ENCODE data around the gene EPHB1.
"Not testable (repeated sequence)": the region's sequence is repeated elsewhere in the genome, so short reads cannot be mapped to it uniquely, and the experiment has no call there.

EPHB1 gene

DNA sequence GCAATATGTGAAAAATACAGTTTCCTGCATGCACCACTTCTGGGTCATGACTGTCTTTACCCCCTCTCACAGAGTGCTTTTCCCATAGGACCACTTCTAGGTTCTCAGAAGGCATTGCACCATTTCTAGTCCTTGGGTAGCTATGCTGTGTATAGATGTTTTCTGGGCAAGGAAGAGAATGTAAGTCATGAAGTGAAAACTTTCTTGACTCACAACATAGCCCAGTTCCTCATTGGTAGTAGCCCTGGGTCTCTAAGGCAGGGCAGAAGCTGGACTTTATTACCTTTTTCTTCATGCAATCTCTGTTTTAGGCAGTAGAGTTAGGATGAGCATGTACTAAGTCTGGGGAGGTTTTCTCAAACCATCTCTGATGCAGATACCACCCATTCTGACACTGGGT, 203.1 kb downstream of the EPHB1 start:
- no peak overlapping the region for H3K4me3 ChIP-seq (replicated peaks; ENCODE audit: insufficient read depth, low read length)
- TF ChIP-seq, protein P1, sequence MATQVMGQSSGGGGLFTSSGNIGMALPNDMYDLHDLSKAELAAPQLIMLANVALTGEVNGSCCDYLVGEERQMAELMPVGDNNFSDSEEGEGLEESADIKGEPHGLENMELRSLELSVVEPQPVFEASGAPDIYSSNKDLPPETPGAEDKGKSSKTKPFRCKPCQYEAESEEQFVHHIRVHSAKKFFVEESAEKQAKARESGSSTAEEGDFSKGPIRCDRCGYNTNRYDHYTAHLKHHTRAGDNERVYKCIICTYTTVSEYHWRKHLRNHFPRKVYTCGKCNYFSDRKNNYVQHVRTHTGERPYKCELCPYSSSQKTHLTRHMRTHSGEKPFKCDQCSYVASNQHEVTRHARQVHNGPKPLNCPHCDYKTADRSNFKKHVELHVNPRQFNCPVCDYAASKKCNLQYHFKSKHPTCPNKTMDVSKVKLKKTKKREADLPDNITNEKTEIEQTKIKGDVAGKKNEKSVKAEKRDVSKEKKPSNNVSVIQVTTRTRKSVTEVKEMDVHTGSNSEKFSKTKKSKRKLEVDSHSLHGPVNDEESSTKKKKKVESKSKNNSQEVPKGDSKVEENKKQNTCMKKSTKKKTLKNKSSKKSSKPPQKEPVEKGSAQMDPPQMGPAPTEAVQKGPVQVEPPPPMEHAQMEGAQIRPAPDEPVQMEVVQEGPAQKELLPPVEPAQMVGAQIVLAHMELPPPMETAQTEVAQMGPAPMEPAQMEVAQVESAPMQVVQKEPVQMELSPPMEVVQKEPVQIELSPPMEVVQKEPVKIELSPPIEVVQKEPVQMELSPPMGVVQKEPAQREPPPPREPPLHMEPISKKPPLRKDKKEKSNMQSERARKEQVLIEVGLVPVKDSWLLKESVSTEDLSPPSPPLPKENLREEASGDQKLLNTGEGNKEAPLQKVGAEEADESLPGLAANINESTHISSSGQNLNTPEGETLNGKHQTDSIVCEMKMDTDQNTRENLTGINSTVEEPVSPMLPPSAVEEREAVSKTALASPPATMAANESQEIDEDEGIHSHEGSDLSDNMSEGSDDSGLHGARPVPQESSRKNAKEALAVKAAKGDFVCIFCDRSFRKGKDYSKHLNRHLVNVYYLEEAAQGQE (IDR thresholded peaks at IDR 0.05; ENCODE audit: insufficient replicate concordance, low read depth), result no peak
- TF ChIP-seq POLR2AphosphoS5 (IDR thresholded peaks at IDR 0.05; ENCODE audit: low read depth) (no peak), SPI1 (IDR thresholded peaks at IDR 0.05; ENCODE audit: borderline replicate concordance, low read depth) (no peak), GABPA (IDR thresholded peaks at IDR 0.05; ENCODE audit: low read depth) (no peak)
- TF ChIP-seq, protein P2, sequence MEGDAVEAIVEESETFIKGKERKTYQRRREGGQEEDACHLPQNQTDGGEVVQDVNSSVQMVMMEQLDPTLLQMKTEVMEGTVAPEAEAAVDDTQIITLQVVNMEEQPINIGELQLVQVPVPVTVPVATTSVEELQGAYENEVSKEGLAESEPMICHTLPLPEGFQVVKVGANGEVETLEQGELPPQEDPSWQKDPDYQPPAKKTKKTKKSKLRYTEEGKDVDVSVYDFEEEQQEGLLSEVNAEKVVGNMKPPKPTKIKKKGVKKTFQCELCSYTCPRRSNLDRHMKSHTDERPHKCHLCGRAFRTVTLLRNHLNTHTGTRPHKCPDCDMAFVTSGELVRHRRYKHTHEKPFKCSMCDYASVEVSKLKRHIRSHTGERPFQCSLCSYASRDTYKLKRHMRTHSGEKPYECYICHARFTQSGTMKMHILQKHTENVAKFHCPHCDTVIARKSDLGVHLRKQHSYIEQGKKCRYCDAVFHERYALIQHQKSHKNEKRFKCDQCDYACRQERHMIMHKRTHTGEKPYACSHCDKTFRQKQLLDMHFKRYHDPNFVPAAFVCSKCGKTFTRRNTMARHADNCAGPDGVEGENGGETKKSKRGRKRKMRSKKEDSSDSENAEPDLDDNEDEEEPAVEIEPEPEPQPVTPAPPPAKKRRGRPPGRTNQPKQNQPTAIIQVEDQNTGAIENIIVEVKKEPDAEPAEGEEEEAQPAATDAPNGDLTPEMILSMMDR (IDR thresholded peaks at IDR 0.05; ENCODE audit: insufficient read depth, low read length), result no peak

DNA sequence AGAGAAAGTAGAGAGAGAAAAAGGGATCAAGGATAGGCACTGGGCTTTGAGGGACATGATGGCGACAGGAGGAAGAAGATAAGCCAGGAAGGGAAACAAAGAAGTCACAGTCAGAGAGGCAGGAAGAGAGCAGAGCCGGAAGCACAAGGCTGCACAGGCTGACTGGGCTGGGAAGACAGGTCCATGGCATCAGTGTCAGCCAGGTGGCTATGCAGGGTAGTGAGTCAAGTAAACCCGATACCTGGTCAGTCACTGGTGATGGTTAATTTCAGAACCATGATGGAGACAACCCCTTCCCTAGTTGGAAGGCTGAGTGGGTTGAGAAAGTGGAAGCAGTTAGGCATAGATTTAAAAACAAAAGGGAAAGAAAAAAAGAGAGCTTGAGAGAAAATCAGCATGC, 203.8 kb downstream of the EPHB1 start:
- Histone ChIP-seq H3K4me3 (replicated peaks; ENCODE audit: insufficient read depth, low read length) (no peak overlapping the region), H3K27ac (replicated peaks) (no peak overlapping the region), H3K27me3 (ENCODE audit: insufficient read depth, poor library complexity, severe bottlenecking) (no peaks in the 10 kb centered on the region)
- no peak for DNase-seq (ENCODE audit: low read depth in 1 of 2, low spot score in 1 of 2)
- TF ChIP-seq POLR2AphosphoS5 (IDR thresholded peaks at IDR 0.05; ENCODE audit: low read depth) (no peak), GABPA (IDR thresholded peaks at IDR 0.05; ENCODE audit: low read depth) (no peak)

More for the DNA sequence above, 203.1 kb downstream of the EPHB1 start:
- Histone ChIP-seq H3K27me3 (ENCODE audit: insufficient read depth, poor library complexity, severe bottlenecking) (no peaks in the 10 kb centered on the region), H3K27ac (replicated peaks) (no peak overlapping the region)
- DNase-seq (ENCODE audit: low read depth in 1 of 2, low spot score in 1 of 2), result no peak

DNA sequence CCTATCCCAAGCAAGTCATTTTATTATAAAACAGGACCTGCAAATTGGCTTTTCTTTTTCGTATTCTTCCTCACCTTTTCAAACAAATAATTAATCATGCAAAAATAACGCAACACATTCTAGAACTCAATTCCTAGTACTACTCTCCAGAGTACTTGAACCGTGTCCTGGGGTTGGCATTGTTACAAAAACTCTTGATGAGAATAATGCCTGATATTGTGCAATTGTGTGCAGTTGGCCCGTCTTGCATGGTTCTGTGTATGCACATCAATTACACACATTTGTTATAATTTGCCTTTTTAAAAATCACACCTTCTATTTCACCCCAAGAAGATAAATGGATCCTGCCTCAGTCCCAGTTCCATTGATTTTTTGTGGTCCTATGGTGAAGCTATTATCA, 205.4 kb downstream of the EPHB1 start:
- Histone ChIP-seq H3K27me3 (ENCODE audit: insufficient read depth, poor library complexity, severe bottlenecking) (no peaks in the 10 kb centered on the region), H3K27ac (replicated peaks) (no peak overlapping the region), H3K4me3 (replicated peaks; ENCODE audit: insufficient read depth, low read length) (no peak overlapping the region)
- no peak for DNase-seq (ENCODE audit: low read depth in 1 of 2, low spot score in 1 of 2)
- TF ChIP-seq POLR2AphosphoS5 (IDR thresholded peaks at IDR 0.05; ENCODE audit: low read depth), result no peak
- TF ChIP-seq, protein P2 (IDR thresholded peaks at IDR 0.05; ENCODE audit: insufficient read depth, low read length), result no peak

DNA sequence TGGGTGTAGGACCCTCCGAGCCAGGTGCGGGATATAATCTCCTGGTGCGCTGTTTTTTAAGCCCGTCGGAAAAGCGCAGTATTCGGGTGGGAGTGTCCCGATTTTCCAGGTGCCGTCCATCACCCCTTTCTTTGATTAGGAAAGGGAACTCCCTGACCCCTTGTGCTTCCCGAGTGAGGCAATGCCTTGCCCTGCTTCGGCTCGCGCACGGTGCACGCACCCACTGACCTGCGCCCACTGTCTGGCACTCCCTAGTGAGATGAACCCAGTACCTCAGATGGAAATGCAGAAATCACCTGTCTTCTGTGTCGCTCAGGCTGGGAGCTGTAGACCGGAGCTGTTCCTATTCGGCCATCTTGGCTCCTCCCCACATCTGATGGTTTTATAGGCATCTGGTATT, 210.6 kb downstream of the EPHB1 start:
- H3K27me3 ChIP-seq (ENCODE audit: insufficient read depth, poor library complexity, severe bottlenecking); H3K27ac ChIP-seq (replicated peaks); DNase-seq (ENCODE audit: low read depth in 1 of 2, low spot score in 1 of 2); H3K4me3 ChIP-seq (replicated peaks; ENCODE audit: insufficient read depth, low read length): not testable (repeated sequence)

DNA sequence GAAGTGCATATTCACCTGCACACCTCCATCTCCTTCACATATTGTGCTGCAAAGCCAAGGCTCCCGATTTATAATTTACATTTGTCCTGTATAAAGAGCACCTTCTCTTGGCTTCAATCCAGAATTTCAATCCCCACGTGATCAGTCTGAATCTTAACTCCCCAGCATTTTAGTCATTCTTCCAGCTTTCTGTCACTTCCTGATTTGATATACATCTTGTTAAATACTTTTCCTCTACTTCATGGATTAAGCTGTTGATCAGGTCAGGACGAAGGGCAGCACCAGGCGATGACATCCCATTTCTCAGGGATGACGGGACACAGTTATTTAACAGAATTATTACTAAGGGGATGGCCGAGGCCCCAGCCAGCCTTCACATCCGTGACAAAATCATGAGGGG, 212.5 kb downstream of the EPHB1 start:
- TF ChIP-seq GABPA (IDR thresholded peaks at IDR 0.05; ENCODE audit: low read depth), result no peak
- TF ChIP-seq, protein P1 (IDR thresholded peaks at IDR 0.05; ENCODE audit: insufficient replicate concordance, low read depth), result no peak
- TF ChIP-seq, protein P2 (IDR thresholded peaks at IDR 0.05; ENCODE audit: insufficient read depth, low read length), result no peak
- TF ChIP-seq SPI1 (IDR thresholded peaks at IDR 0.05; ENCODE audit: borderline replicate concordance, low read depth), result no peak
- no peak for TF ChIP-seq POLR2AphosphoS5 (IDR thresholded peaks at IDR 0.05; ENCODE audit: low read depth)
- no peaks in the 10 kb centered on the region for H3K27me3 ChIP-seq (ENCODE audit: insufficient read depth, poor library complexity, severe bottlenecking)
- no peak overlapping the region for H3K4me3 ChIP-seq (replicated peaks; ENCODE audit: insufficient read depth, low read length)
- H3K27ac ChIP-seq (replicated peaks), result no peak overlapping the region
- DNase-seq (ENCODE audit: low read depth in 1 of 2, low spot score in 1 of 2), result no peak
